GM19025 (cell line): Measurements from ENCODE around the gene CHTF18.
"Not testable (repeated sequence)": the region's sequence is repeated elsewhere in the genome, so short reads cannot be mapped to it uniquely, and the experiment has no call there.

Source experiments
- ATAC-seq: cut with Tn5 transposase; IDR thresholded peaks from one replicate; pipeline ENCODE4 v1.9.1; 2021; ENCODE audit warnings: mild to moderate bottlenecking, low read depth, moderate library complexity; ENCODE audit not compliant: unreplicated experiment

The CHTF18 gene

DNA sequence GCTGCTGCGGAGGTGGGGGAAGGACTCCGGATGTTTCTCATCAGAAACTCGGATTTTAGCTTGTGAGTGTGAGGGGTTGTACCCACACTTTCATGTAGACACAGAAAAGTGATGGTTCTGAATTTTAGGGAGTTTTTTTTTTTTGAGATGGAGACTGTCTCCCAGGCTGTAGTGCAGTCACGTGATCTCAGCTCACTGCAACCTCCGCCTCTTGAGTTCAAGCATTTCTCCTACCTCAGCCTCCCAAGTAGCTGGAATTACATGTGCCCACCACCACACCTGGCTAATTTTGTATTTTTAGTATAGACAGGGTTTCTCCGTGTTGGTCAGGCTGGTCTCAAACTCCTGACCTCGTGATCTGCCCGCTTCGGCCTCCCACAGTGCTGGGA is 34.5 kb downstream of the CHTF18 start:
- ATAC-seq = no peak

DNA sequence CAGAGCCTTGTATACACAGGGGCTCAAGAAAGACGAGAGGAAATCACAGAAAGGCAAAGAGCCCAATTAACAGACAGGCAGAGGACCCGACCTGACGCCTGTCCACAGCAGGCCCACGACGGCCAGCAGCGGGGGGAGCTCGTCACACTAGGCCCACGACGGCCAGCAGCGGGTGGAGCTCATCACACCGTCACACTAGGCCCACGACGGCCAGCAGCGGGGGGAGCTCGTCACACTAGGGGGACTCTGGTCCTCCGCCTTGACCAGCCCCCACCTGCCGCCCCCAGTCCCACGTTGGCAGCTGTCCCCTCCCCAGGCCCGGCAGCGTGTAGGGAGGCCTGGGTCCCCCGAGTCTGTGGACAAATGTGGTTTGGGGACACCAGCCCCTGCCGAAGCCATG is 35.8 kb downstream of the CHTF18 start:
- ATAC-seq = no peak

DNA sequence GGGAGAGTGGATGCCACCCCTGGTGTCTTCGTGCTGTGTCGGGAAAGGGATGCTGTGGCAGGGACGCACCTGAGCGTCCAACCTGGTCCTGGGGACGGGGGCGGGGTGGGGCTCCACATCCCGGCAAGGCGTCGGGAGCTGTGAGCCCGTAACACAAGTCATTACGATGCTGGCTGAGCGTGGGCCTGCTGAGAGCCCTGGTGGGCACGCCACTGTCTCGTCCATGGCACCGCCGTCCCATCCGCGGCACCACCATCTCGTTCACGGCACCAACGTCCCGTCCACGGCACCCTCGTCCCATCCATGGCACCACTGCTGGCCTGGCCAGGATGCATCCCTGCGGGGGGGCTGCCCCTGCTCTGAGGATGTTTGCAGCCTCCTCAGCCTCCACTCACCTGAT is 36.2 kb downstream of the CHTF18 start:
- ATAC-seq = no peak

DNA sequence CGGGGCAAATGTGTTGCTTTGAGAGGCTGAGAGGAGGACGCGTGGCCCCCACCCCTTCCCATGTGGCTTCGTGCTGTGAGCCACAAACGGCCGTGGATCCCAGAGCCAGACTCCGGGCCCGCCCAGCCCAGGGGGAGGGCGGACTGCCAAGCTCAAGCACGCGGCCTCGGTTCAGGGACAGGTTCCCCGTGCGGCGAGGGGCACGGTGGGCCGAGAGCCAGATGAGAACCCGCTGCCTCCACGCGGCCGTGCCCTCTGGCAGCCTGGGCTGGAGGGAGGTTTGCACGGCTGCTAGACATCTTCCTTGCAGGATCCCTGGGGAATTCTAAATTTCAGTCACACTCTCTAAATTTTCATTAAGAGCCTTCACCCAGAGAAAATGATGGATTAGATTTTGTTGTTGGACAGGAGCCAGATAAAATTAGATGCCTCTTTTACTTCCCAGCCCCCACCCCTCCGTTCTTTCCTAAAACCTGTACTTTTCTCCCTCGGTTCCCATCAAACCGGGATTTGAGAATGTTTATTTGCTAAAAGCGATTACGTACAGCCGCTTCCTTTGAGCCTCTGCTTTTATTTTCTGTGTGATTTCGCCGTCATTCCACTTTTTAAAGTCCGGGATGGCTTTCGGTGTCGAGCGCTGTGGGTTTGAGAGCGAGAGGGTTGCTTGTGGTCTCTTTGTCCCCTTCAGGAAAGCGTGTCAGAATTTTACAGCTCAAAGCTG is 37.1 kb downstream of the CHTF18 start:
- no peak for ATAC-seq

DNA sequence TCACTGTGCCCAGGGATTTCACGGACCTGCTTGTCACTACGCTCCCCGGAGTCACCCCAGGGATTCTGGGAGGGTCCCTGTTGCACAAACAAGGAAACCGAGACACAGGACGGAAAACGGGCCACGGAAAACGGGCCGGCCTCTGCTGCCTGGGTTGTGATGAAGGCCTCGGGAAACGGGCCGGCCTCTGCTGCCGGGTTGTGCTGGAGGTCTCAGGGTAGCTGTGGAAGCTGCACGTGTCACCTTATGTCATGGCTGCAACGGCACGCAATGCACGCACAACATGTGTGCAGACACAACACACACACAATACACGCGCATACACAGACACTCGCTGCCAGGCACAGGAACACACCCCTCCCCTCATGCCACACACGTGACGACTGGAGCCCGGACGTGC is 39.1 kb downstream of the CHTF18 start:
- no peak for ATAC-seq

DNA sequence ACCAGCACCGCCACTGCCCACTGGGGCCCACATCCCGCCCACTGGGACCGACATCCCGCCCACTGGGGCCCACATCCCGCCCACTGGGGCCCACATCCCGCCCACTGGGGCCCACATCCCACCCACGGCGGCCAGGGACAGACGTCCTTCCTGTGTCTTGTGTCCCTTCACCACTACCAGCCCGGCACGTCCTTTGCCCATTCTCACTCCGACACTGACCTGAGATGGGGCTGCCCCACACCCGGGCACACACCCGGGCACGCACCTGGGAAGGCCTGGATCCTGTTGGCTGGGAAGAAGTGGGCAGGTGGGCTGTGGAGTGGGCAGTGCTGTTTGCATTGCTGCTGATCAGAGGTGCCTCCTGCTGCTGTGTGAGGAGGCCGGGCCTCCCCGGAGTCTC is 40.5 kb downstream of the CHTF18 start:
- no peak for ATAC-seq

DNA sequence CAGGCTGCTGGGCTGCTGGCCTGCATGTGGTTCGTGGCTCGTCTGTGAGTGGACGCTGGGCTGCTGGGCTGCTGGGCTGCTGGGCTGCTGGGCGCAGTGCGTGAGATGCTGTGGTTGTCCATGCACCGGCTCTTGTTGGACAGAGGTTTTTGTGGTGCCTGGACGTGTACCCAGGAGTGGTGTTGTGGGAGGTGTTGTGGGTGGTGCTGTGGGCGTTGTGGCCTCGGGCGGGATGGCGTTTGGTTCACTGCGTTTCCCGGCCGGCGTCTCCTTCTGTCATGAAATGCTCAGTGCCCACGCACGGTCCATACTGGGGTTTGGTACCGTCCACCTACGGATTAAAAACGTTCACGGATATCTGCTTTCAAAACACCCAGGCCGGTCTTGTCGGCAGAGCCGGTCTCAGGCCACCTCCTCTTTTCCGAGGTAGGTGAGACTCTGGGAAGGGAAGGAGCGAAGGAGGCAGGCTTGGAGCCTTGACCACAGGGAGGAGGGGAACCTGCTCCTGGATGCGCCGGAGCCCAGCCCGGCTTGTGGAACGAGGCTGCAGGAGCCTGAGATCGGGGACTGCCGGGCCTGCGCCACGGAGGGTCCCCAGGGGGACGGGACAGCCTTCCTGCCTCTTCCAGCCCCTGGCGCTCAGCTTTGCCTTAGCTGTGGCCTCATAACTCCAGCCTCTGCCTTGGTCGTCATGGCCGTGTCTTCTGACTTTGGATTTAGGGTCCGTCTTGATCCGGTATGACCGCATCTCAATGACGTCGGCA is 41.9 kb downstream of the CHTF18 start:
- no peak for ATAC-seq

DNA sequence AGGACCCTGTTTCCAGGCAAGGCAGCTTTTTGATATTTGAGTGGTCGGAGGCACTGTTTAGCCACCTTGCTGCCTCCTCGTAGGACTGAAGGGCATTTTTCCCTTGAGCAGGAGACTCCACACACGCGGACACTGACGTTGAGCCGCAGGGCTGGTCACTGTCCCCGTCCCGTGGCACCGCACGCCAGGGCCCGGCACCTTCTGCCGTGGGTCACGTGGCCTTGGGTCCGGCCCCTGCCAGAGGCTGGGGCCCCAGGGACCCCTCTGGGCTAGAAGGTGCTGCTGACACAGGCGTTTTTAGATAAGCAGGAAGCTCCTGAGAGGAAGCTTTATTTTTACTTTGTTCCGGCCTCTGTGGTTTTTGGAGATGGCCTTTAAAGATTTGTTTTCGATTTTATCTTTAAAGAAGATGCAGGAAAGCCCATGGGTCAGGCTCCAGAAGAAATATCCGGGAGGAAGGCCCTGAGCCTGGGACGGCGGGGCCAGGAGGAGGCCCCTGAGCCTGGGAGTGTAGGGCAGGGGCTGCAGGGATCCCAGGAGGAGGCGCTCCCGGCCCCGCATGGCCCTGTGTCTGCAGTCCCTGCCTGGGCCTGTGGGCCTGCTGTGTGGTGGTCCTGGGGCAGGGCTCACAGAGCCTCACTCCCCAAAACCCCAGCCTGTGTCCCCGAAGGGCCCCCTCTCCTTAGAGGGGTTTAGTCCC is 42.6 kb downstream of the CHTF18 start:
- no peak for ATAC-seq

DNA sequence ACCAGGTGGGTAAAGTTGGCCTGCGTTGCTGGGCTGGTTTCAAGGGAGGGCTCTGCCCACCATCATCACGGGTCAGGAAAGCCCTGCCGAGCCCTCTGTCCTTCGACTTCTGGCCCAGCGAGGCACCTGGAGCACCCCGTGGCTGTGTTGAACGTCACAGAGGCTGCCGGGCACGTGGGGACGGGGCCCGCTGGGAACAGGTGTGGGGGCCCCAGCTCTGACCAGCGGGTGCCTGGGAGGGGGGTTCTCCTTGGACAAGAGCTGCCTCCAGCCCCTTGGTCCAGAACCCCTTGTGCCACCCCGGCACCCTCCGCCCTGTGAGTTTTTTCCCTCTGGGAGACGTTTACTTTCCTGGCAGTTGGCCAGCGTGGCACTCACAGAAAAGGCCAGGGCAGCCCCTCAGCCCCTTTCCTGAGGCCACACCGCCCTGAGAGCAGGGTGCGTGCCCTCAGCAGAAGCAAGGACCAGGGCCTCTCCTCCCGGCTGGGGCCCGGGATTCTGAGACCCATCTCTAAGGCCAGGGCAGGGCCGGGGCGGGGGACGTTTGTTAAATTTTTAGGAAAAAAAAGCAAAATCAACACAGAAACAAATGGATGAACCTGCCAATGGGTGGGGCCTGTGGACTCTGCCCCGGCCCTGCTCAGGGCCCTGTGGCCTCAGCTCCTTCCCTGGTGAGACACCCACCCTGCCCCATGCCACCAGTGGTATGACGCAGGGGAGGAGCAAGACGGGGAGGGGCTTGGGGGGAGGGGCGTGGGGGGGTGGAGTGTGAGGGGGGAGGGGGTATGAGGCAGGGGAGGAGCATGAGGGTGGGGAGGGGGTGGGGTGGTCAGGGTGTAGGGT is 43.4 kb downstream of the CHTF18 start:
- no peak for ATAC-seq

DNA sequence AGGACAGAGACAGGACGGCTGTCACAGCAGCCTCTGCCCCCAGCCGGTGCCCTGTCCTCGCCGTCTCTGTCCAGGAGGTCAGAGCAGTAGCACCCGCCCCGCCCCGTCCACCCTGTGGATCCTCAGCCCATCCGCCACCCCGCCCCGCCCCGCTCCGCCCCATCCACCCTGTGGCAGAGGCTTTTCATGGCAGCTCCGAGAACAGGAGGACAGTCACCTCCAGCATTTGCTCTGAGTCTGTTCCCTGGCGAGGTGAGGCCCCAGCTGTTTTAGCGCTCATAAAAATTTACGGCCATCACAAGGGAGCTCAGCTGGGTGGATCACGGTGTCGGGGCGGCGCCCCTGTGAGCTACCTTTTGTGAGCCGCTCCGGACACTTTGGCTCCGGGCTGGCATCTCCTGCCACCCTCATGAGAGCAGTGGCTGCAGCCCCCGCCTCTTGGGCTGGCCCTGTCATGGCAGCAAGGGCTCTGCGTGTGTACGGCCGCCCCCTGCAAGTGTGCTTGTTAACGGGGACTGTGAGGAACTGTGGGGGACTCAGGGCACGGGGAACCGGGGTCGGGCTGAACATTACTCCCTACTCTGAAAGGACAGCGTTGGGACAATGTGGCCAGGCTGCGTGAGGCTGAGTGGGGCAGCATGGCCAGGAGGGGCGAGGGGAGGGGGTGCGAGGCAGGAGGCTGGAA is 44.4 kb downstream of the CHTF18 start:
- no peak for ATAC-seq

DNA sequence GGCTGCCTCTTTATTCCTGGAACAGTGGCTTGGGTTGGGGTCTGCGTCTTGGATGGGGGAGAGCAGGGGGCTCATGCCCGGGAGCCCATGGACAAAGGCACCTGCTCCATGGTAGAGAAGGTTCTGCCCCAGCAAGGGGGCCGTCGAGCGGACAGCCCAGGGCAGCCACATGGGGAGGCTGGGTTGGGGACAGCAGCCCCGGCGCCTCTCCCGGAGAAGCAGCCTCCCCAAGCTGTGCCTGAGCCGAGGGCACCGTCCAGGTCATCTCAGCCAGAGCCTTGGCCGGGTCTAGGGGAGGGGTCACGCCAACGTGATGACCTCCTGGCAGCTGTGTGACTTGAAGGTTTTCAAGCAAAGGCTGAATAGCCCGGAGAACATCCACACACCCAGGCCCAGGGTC is 45.0 kb downstream of the CHTF18 start:
- no peak for ATAC-seq

DNA sequence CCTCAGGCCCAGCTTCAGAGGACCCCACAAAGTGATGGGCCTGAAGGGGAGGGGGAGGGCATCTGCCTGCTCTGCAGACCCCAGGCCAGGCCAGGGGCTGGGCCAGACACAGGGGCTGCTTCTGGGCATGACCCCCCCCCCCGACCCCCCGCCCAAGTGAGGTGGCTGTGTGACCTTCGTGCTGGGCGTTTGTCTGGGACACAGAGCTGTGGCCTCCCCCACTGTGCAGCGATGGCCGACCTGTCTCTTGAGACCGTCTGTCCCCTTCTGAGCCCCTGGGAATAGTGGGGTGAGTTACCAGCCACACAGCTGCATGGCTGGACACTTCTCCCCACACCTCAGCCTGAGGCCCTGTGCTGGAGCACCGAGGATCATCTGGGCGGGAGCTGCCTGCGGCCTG is 47.0 kb downstream of the CHTF18 start:
- no peak for ATAC-seq

DNA sequence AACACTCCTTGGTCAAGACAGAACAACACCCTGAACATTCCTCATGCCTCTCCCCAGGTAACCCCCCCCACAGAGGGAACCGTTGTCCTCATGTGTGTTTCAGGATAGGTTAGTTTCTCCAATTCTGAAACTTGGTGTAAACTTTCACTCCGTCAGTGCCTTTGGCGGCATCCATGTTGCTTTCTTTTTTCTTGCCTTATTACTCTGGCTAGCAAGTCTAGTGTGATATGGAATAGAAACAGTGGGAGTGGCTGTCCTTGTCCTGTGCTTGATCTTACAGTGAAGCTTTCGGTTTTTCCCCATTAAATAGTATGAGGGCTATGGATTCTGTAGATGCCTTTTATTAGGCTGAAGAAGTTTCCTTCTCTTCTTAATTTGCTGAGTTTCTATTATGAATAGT is 47.8 kb downstream of the CHTF18 start:
- no peak for ATAC-seq

DNA sequence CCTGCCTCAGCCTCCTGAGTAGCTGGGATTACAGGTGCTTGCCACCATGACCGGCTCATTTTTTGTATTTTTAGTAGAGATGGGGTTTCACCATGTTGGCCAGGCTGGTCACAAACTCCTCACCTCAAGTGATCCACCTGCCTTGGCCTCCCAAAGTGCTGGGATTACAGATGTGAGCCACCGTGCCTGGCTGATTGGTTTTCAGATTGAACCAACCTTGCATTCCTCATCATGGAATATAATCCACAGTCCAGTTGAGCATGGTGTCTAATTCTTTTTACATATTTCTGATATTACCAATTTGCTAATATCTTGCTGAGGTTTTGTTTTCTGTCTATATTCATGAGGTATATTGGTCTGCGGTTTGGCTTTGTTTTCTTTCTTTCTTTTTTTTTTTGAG is 48.4 kb downstream of the CHTF18 start:
- not testable (repeated sequence) for ATAC-seq

DNA sequence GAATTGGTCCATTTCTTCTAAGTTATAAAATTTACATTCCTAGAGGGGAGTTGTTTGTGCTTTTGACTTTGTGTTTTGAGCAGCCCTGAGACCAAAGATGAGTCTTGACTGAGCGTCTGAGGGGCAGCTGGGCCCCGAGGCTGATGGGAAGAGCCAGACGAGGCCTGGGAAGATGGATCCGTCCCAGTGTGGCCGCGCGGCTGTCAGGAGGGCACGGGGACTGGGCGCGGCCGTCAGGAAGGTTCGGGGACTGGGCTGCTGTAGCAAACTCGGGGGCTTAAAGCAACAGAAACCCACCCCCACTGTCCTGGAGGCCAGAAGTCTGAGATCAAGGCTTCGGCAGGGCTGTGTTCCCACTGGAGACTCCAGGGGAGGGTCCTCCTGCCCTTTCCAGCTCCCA is 50.3 kb downstream of the CHTF18 start:
- no peak for ATAC-seq

DNA sequence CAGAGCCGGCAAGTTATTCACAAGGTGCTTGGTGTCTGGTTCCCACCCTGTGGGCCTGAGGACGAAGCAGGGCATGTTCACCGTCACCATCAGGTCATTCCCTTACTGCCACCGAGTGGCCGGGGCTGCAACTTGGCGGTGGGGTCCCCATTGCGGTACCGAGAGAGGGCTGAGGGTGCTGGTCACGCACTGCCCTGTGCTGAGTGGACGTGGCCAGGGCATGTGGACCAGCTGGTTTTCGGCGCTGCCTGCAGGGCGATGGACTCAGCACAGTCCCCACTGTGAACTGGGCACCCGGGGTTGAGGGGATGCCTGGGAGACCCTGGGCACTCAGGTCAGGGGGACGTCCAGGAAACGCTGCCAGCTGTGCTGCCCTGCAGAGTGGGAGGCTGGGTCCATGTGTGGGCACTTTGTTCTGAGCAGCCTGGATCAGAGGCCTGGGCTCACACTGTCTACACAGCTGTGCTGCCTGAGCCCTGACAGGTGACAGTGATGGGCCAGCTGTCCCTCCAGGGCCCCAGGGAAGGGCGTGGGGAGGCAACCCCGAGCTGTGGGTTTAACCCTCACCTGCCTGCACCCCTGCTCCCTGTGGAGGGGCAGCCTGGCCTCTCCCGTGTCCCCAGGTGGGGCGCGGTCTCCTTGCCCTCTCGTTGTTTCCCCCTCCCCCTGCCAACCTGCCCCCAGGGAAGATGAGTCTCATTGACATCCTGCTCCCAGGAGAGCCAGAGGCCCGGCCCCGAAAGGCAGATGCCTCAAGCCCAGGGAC is 51.4 kb downstream of the CHTF18 start:
- no peak for ATAC-seq

DNA sequence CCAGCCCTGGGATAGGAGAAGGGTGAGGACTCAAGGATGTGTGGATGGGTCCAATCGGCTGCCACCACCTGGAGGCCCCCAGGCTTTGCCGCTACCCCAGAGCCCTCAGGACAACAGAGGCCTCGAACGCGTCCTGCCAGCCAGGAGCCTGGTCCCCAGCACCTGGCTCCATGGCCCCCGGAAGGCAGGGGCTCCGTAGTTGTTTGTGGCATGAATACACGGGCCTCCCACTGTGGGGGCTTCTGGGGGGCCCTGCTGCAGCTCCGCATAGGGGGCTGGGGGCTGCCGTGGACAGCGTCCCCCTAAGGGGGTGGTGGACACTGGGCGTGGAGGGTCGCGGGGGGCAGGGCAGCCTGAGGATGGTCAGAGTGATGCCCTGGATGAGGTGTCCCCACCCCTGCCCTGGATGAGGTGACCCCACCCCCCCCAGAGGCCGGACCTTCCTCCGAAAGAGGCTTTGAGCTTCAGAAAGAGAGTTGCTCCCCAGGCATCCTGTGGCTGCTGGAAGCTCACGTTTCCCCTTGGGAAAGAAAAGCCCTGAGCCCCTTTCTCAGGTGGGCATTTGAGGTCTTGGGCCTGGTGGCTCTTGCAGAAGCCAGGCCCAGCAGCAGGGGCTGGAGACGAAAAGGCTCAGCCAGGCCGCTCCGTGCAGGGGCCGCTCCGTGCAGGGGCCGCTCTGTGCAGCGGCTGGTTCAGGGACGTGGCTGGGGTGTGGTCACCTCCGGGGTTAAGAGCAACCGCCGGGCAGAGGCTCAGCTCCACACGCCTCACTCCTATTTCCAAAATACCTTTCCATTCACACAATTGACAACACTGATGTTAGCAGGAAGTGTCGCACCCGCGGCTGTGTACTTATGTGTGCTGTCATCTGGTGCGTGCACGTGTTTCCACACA is 52.4 kb downstream of the CHTF18 start:
- ATAC-seq = no peak

DNA sequence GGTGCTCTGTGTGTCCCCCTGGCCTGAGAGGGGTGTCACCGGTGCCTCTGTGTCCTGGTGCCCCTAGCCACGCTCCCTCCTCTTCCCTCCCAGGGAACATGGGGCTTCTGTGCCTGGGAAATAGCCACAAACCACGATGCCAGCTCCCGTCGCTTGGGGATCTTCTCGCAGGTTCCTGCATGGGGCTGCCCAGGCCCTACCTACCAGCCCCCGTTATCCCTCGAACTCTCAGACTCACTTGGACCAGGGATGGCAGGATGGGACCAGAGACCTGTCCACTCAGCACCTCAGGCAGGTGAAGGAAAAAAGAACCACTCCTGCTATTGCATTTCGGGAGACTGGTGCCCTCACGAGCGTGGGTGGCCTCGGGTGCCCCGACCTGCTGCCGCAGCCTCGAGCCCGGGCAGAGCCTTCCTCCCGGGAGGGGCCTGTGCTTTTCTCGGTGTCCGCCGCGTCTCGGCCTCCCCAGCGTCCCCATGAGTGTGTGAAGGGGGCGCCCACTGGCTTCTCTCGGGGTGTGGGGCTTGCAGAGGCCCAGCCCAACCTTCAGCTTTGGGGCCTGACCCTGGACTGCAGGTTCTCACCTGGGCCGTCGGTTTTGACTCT is 53.1 kb downstream of the CHTF18 start:
- ATAC-seq = no peak
